GM12875 (cell line): ENCODE data around the gene CHAF1A.

Experiments used
- H3K4me3 ChIP-seq: one replicate; pipeline ENCODE4 v1.5.1; 2011; ENCODE audit warnings: low read depth, low read length, control low read depth
- TF ChIP-seq, protein P1 (sequence below): IDR thresholded peaks from 2 replicates; pipeline ENCODE4 v1.5.1; 2011; ENCODE audit warnings: low read depth, mild to moderate bottlenecking, control low read depth, inconsistent platforms, low read length, moderate library complexity, borderline replicate concordance; ENCODE audit not compliant: insufficient read depth

CHAF1A gene

GRCh38 chr19:4471403-4472173 is 69.1 kb downstream of the CHAF1A start:
- peak overlapping the region; percentile 60 for H3K4me3 ChIP-seq
- TF ChIP-seq, protein P1, sequence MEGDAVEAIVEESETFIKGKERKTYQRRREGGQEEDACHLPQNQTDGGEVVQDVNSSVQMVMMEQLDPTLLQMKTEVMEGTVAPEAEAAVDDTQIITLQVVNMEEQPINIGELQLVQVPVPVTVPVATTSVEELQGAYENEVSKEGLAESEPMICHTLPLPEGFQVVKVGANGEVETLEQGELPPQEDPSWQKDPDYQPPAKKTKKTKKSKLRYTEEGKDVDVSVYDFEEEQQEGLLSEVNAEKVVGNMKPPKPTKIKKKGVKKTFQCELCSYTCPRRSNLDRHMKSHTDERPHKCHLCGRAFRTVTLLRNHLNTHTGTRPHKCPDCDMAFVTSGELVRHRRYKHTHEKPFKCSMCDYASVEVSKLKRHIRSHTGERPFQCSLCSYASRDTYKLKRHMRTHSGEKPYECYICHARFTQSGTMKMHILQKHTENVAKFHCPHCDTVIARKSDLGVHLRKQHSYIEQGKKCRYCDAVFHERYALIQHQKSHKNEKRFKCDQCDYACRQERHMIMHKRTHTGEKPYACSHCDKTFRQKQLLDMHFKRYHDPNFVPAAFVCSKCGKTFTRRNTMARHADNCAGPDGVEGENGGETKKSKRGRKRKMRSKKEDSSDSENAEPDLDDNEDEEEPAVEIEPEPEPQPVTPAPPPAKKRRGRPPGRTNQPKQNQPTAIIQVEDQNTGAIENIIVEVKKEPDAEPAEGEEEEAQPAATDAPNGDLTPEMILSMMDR = no peak

GRCh38 chr19:4472174-4472974 is 69.9 kb downstream of the CHAF1A start, which contains the start of gene HDGFL2:
Gene HDGFL2, plus strand, starts transcription at chr19:4472297. Its CDS starts 54 bp downstream, at chr19:4472351.
- TF ChIP-seq, protein P1 = no peak
- peak within 1 kb of the TSS; percentile 82 for H3K4me3 ChIP-seq

DNA sequence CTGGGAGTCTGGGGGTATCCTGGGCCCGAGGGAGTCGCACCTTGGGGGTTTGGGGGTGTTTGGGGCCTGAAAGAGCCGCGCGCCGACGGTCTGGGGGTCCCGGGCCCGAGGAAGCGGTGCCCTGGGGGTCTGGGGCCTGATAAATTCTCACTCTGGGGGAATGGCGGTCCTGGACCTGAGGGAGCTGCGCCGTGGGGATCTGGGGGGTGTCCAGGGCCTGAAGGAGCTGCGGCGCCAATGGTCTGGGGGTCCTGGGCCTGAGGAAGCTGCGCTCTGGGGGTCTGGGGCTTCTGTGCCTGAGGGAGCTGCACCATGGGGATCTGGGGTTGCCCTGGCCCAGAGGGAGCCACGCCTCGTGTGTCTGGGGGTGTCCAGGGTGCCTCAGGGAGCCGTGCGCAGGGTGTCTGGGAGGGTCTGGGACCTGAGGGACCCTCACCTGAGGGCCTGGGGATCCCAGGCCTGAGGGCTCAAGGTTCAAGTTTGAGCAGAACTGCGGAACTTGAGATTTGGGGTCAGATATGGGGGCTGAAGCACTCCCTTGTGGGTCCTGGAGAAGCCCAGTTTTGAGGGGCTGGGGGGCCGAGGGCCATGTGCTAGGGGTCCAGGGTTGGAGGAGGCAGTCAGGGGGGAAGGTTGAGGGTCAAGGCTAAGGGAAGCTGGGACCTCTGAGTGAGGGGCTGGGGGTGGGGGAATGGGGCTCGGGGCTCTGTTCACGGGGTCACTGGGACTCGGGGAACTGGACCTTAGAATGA is 70.7 kb downstream of the CHAF1A start:
- H3K4me3 ChIP-seq = peak overlapping the region; percentile 82
- TF ChIP-seq, protein P1 = no peak

DNA sequence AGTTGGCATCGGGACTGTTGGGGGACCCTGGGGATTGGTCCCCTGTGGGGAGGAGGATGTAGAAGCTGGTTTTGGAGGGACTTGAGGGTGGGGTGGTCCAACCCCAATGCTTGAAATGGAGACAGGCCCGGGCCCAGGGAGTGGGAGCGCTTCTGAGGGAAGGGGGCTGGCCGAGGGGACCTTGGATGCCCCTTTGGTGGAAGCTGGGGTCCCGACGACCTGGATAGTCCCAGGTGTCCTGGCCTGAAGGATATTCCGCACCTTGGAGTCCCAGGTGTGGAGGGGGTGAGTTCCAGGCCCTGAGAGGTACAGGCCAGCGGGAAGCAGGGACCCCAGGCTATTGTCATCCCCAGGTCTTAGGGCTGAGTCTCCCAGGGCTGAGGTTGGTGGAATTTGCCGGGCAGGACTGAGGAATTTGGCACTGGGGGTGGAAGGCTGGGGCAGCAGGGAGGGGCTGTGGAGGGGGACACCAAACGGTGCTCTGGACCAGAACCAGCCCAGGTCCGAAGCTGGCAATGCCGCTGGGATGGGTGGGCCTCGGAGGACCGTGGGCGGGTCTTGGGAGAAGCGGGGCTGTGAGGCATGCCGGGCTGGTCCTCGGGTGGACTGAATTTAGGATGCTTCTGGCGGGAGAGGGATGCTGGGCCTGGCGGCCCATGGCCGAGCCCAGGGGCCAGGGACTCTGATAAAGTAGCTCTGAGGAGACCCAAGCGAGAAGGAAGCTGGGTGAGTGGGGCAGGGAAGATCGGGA is 71.5 kb downstream of the CHAF1A start:
- TF ChIP-seq, protein P1 = no peak
- H3K4me3 ChIP-seq = peak overlapping the region; percentile 82

- H3K4me3 ChIP-seq = peak overlapping the region; percentile 82
Observed at GRCh38 chr19:4474514-4475022, 72.1 kb downstream of the CHAF1A start.

More at GRCh38 chr19:4474514-4475022, 72.1 kb downstream of the CHAF1A start:
- TF ChIP-seq, protein P1 = no peak
